ENCODE data around the gene PLCB4.

DNA sequence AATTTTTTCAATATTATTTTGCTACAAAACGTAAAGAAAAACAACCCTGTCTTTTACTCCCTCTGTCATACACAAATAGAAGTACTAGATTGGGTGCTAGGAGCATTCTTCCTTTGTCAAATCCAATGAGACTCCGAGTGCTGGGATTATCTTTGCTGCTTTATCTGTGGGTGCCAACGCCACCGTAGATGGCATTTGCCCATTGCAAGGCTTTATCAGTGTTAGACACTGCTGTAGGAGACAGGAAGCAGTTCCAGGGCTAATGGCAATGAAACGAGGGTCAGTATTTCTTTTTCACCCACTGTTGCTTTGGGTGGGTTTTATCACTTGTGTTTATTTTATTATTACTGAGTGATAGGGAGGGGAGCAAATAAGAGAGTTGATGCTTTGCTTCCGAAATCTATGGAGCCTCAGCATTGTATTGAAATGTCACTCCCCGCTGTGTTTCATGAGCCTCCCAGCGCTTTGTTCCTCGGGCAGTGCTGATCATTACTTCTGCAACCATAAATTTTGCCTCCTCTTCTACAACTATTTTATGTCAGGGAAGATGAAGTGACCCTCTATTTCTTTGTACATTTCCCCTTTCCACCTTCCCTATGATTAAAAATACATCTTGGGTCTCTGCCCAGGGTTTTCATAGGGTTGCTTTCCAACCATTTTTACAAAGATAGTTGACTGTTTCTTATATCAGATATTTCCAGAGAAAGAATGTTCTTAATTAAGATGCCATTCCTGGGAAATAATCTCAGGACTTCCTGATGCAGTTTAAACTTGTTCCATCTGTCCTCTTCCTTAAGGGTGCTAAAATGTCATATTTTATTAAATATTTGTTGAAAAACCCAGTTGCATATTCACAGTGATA, 358.8 kb downstream of the PLCB4 start:
- TF ChIP-seq POLR2AphosphoS5 (IDR thresholded peaks at IDR 0.05; ENCODE audit: low read depth, low read length) (no peak), TAF1 (IDR thresholded peaks at IDR 0.05; ENCODE audit: borderline replicate concordance, insufficient read depth, low read length) (no peak), SIN3A (IDR thresholded peaks at IDR 0.05; ENCODE audit: borderline replicate concordance, insufficient read depth, low read length) (no peak)
- TF ChIP-seq, protein P1, sequence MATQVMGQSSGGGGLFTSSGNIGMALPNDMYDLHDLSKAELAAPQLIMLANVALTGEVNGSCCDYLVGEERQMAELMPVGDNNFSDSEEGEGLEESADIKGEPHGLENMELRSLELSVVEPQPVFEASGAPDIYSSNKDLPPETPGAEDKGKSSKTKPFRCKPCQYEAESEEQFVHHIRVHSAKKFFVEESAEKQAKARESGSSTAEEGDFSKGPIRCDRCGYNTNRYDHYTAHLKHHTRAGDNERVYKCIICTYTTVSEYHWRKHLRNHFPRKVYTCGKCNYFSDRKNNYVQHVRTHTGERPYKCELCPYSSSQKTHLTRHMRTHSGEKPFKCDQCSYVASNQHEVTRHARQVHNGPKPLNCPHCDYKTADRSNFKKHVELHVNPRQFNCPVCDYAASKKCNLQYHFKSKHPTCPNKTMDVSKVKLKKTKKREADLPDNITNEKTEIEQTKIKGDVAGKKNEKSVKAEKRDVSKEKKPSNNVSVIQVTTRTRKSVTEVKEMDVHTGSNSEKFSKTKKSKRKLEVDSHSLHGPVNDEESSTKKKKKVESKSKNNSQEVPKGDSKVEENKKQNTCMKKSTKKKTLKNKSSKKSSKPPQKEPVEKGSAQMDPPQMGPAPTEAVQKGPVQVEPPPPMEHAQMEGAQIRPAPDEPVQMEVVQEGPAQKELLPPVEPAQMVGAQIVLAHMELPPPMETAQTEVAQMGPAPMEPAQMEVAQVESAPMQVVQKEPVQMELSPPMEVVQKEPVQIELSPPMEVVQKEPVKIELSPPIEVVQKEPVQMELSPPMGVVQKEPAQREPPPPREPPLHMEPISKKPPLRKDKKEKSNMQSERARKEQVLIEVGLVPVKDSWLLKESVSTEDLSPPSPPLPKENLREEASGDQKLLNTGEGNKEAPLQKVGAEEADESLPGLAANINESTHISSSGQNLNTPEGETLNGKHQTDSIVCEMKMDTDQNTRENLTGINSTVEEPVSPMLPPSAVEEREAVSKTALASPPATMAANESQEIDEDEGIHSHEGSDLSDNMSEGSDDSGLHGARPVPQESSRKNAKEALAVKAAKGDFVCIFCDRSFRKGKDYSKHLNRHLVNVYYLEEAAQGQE (IDR thresholded peaks at IDR 0.05; ENCODE audit: insufficient read depth in 1 of 2, low read depth in 2 of 2, low read length in 2 of 2) = no peak

Data from PFSK-1 (cell line).